Measurements from ENCODE around the gene TMEM86B.

TMEM86B gene

DNA sequence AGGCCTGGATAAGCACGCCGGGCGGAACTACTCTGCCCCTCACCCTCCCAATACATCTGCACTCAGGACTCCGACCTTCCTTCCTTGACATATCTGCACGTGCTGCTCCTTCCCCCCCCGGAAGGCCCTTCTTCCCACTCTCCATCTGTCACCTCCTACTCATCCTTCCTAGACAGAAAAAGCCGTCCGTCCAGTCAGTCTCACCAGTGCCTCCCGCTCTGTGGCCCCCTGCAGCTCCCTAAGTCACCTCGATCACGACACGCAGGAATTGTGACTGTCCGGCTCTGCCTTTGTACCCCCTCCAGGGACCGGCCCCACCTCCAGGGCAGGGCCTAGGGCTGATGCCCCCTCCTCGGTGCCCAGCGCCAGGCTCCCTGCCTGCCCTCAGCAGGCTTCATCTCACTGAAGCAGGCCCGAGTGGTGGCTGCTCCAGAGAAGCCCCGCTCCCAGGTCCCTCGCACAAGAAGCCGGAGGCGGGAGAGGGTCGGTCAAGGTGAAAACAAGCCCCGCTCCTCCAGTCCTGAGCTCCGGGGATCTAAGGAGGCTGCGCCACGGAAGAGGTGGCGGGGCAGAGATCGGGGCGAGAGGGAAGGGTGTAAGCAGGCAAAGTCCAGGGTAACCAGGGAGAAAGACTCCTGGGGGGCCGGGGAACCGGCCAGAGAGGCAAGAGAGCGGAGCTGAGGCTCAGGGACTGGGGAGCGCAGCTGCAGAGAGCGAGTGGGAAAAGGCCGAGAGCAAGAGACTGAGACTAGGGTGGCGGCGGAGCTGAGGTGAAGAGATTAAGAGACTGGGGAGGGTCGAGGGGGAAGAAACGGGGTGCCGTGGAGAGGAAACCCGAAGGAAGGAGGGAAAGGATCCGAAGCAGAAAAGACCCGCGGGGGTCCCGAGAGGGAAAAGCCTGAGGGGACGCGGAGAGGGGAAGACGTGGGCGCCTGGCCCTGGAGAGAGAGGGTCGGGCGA, 29.2 kb upstream of the TMEM86B start:
- DNase-seq (ENCODE audit: low read depth), result no peak

DNA sequence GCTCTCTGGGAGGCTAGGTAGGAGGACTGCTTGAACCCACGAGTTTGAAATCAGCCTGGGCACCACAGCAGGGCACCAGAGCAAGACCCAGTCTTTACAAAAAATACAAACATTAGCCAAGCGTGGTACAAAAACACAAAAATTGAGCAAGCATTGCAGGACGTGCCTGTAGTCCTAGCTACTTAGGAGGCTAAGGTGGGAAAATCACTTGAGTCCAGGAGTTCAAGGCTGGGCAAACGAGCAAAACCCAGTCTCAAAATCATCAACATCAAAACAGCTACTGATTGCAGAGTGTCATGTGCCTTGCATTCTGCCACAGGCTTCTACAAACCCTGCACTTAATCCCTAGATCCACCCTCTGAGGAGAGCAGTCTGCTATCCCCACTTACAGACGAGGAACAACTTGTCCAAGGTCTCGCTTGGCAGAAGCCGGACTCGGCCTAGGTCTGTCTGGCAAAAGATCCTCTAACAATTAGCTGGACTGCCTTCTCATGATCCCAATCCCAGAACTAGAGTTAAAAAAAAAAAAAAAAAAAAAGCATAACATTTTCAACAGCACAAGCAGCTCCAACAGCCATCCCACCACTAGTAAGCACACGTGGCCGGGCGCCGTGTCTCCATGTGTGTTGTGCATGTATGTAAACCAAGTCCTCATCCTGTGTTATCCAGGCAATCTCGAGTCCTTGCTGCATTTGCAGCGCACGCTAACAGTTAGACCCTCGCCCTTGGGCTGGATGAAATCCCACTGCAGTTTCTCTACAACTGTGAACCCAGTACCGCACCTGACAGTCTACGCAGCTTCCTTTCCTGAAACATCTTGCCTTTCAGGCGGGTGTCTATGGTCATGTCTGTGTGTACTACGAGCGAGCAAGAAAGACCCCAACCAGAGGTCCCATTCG, 28.2 kb upstream of the TMEM86B start:
- no peak for DNase-seq (ENCODE audit: low read depth)

DNA sequence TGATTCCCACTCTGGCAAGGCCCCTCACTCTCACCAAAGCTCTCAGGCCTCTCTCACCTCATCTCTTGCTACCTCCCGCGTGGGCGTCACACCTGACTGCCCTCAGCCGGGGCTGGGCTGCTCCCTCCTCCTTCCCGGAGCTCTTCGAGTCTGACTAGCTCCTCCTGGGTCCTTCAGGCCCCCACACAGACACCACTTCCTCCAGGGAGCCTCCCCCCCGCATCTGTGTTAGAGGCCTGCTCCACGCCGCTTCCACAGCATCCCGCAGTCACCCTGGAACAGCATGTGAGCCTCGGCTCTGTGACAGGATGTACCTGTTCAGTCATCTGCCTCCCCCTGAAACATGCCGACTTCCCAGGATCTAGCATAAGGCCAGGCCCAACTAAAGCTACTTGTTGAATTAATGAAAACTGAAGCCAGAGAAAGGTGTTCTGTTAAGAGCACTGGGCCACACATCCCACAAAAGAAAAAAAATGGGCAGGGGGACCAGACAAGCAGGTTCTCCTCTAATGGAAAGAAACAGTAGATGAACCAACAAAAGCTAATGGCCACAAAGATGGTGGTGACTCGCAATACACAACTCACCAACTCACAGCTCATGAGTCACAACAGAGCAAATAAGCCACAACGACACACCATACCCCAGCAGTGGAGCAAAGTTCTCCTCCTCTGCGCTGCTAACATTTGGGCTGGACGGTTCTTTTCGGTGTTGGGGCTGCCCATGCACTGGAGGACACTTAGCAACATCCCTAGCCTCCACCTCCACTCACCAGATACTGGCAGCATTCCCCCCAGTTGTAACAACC, 27.3 kb upstream of the TMEM86B start:
- no peak for DNase-seq (ENCODE audit: low read depth)

DNA sequence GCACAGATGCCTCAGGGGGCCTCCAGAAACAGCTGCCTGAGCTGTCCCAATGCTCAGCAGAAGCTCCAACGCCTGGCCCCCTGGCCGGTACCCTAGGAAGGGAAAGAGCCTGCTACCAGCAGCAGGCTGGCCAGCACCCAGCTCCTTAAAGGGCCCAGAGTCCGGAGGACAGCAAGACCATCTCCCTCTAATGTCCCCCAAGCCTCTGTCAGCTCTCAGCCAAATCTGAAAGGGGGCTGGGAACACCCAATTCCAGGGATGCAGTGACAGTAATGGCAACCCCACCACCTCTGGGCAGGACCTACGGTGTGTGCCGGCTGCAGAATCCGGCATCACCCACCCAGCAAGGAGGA, 26.0 kb upstream of the TMEM86B start:
- DNase-seq (ENCODE audit: low read depth), result no peak

DNA sequence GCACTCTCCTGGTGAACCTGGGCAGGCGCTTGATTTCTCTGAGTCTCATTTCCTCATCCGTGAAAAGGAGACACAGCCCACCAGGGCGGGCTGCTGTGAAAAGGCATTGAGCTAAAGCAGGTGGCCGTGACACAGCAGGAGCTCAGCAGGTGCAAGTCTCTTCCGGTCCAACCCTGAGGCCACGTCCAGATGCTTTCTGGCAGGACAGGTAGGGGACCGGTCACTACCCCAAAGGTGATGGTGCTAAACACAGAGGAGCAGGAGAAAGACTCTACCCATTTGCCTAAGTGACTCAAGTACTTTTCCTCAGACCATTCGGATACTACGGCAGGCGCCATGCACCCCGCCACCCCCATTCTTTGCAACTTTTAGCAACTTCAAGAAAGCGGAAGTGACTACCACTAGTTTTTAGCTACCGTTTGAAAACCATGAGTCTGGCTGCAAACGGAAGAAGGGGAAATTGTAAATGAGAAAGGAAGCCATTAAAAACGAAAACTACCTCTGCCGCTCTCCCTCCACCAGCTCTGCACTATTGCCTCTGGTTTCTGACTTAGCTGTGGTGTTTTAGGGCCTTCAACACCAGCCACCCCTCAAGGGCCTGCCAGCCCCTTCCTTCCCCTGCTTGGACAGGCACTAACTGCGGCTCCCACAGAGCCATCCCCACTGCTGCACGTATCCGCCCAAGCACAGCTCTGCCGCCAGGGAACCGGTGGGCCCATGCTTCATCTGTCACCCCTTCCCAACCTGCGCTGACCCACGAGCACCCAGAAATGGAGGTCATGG, 25.5 kb upstream of the TMEM86B start:
- no peak for DNase-seq (ENCODE audit: low read depth)

DNA sequence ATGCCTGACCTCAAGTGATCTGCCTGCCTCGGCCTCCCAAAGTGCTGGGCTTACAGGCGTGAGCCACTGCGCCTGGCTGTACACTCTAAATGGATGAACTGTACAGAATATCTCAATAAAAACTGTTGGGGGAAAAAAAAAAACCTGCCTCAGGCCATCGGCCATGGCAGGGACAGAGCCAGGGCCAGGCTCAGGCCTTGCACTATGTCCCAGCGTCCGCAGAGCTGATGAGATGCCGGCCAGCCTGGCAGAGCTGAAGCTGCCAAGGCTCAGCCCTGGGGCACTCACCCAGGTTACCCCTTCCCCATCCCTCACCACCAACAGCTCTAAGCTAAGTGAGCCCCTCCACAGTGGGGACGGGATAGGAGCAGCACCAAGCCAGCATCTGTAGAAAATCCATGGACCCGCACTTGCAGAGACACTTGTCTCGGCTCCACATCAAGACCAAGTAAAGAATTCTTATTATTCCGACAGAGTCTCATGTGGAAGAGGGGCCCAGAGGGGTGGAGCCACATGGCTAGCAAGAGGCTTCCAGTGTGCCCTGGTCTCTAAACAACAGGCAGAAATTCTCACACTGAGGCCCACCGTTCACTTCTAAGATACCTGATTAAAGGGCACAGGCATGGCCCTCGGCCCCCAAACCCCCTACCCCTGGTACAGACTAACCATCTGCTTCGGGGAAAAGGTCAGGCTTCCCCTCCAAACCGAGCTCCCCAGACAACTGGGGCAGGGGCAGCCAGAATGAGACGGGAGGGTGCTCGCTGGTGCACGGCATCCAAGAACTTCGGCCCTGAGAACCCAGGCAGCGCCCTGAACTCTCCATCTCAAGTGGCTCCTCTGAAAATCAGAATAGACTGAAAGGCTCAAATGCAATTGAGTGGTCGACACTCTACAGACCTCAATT, 24.4 kb upstream of the TMEM86B start:
- no peak for DNase-seq (ENCODE audit: low read depth)

DNA sequence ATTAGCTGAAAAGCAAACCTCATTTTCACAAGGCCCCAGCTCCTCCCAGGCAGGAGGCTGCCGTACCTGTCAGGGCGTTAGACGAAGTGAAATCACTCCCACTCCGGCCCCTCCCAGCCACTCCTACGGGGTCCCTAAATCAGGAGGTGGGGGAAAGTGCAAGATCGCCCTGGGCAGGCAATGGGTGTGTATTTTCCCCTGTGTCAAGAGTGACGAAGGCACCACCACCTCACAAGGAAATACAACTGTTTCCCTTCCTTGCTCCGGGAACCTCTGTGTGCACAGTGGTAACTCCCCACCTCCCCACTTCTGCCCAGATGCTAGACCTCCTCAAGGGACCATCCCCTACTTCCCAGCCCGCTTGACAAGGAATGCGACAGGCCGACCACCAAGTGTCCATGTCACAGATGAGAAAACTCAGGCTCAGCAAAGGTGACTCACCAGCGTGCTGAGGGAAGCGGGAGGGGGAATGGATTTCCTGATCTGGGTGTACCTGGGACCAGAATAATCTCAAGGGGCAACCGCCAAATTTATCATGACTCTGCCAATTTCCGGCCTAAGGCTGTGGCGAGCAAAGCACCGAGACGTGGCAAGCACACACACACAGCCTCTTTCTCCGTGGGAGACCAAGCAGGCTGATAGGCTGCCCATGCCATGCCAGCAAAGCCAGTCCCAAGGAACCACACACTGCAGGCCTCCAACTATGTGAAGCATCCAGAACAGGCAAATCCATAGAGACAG, 22.9 kb upstream of the TMEM86B start:
- DNase-seq (ENCODE audit: low read depth), result no peak

DNA sequence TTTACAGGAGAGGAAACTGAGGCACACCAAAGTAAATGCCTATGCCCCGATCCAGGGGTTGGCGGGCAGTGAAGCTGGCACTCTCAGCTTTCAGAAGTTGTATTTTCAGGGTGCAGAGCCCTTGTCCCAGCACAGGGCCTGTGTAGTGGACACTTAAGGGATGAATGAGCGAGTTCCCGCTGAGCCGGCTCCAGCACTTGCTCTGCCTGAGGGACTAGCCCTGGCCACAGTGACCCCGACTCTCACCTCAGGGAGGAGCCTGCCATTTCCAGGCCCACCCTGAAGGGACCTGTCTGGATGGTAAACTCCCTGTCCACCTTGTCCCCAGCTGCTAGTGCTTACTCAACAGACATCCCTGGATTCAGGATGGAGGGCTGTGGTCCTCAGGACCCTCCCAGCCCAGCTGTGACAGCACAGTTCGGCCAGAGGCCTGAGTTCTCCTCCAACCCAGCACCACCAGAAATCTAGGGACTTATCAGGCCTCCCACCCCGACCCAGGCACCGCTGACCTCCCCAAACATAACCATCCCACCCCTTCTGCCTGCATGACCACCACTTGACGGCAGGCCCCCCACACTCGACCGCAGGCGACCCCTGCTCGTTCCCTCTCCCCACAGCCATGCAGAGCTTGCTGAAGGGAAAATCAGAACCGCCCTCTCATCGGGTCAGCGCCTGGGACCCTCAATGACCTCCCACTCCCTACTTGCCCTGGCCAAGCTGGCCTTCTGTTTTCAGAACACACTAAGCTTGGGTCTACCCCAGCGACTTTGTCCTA, 21.9 kb upstream of the TMEM86B start:
- no peak for DNase-seq (ENCODE audit: low read depth)

DNA sequence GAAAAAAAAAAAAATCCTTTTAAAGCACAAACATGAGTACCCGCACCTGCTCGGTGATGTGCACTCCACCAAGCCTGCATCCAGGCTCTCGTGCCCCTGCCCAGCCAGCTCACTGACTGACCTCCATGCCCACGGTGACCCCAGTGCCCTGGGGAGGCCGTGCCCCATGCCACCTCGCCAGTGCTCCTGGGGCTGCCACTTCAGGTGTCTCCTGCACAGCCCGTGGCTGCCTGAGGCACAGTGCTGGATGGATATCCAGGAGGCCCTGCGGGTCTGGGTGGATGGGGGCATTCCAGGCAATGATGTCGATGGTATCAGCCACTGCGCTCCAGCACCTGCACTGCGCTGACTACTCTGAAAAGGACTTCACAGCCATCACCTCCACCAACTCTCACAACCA, 21.3 kb upstream of the TMEM86B start:
- DNase-seq (ENCODE audit: low read depth), result no peak

DNA sequence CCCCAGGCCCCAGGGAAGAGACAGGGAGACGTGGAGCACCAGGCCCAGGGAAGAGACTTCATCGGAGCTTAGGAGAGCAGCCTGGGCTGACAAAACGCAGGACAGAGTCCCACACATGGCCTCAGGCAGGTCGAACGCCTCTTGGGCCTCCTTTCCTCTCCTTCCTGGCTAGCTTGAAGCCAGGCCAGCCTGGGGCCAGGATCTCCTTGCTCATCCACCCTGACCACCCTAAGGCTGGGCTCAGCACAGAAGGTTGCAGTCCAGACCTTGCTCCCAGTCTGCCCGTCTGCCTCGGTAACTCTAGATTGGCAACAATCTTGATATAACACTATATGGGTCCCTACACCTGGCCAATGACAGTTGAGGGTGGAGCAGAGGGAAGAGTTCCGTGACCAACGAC, 20.1 kb upstream of the TMEM86B start:
- DNase-seq (ENCODE audit: low read depth), result no peak

DNA sequence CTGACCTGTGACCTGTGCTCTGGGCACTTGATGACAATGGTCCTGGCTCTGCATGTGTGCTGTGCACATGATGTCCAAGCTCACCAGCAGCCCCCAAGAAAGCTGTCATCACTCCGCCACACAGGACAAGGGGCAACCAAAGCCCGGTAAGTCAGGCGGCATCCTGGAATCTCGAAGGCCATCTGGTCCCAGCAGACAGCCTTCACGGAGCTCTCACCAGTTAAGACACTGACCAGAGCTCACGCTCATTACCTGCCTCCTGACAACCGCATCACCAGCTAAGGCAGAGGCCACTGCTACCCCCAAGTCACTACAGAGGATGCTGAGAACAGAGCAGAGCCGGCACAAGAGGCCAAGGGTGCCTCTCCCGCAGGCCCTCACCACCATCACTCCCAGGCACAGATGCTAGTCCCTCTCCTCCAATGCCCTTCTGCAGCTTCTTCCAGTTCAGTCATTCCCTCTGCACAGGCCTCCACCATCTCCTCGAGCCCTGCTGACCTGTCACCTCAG, 19.7 kb upstream of the TMEM86B start:
- no peak for DNase-seq (ENCODE audit: low read depth)

DNA sequence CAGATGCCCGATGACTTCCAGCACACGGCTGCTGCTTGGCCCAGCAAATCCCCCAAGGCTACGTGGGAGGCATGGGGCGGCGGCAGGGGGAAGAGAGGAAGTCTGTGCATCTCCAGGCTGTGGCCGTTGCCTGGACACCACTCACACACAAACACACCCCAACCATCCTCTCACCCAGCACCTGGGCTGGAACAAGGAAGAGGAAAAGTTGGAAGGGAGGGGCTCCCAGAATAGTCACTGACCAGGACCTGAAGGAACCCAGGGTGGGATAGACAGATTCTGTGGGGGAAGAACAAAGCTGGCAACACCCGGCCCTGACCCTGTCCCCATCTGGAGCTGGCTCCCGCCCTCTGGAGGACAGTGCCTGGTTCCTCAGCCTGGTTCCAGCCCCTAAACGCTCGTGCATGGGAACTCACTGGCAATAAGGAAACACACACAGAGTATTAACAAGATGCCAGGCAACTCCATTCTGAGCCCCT, 19.1 kb upstream of the TMEM86B start:
- DNase-seq (ENCODE audit: low read depth), result no peak

DNA sequence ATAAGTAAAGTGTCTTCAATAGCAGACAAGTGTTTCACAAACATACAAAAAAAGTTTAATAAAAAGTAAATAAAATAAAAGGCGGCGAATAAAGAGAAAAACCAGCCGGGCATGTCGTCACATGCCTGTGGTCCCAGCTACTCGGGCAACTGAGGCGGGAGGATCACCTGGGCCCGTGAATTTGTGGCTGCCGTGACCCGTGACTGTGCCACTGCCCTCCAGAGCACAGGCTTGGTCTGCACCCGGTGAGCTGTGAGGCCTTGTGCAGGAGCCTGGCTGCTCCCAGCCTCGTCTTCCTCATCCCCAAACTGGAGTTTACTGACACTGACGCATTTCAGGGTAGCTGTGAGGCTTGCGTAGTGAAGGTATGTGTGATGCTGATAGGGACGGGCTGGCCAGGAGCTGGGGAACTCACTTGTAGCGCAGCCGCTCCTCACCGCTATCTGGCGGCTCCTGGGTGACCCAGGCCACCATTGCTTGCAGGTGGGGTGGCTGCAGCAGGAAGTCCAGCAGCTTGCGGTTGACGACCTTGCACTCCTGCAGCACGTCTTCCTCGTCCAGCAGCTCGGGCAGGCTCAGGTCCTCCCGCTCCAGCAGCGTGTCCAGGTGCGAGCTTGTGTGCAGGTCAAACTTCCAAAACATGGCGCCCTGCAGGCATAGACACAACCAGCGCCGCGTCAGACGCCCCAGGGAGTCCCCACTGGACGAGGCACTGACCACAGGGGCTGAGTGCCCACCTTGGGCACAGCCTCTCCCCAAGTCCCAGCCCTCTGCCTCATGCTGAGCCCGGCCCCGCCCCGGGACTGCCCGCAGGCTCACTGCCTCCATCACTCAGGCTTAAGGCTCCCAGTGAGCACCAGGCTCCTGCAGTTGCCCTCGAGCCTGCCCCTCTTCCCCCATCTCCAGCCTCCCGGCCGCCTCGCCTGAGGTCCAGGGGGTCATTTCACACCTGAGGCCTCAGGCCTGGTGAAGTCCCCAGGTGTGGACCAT, 18.2 kb upstream of the TMEM86B start:
- no peak for DNase-seq (ENCODE audit: low read depth)

DNA sequence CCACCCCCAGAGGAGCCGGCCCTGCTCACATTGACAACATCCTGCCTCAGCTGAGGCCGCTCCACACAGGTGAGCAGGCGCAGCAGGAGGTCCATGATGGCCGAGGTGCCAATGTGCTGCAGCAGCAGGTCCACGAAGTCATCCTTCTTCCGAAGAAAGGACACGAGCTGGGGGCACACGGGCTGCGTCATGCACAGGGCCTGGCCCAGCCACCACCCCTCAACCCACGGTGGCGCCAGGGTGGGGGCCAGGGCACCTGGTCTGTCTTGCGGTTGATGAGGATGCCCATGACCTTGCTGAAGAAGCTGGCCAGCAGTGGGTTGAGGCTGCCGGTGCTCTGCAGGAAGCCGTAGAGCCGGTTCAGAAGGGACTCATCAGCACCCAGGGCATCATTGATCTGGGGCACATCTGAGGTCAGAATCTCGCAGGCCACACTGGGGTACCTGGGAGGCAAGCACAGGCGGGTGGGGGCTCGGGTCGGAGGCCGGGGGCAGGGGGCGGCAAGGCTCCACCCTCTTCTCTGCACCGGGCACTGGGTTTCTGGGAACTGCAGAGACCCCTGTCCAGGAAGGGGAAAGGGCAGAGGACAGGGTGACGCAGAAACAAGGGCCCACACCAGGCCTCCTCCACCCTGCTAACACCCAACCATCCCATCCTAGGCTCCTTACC, 16.8 kb upstream of the TMEM86B start:
- DNase-seq (ENCODE audit: low read depth), result no peak

DNA sequence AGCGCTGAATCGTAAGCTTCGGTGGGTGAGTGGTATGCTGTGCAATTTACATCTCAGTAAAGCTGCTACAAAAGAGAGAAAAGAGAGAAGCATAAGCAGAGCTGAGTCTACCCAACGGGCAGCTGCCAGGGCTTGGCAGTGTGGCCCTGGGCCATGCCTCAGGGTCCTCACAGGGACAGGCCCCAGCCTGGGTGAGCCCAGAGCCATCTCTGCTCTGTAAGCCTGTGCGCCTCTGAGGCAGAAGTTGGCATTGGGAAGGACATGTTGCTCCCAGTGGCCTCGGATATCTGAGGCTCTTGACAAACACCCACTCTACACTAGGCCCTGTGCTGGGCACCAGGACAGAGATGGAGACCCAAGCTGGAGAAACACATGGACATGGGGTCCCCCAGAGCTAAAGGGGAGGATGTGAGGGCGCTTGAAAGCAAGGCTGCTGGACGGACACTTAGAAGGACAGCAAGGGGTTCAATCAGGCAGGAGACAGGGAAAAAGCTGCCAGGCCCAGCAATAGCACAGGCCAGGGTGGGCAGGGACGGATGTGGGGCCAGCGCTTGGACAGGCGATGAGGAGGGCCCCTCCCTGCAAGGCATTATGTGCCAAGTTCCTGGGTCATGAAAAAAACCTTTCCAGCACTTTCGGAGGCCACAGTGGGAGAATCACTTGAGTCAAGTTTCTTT, 15.6 kb upstream of the TMEM86B start:
- no peak for DNase-seq (ENCODE audit: low read depth)

DNA sequence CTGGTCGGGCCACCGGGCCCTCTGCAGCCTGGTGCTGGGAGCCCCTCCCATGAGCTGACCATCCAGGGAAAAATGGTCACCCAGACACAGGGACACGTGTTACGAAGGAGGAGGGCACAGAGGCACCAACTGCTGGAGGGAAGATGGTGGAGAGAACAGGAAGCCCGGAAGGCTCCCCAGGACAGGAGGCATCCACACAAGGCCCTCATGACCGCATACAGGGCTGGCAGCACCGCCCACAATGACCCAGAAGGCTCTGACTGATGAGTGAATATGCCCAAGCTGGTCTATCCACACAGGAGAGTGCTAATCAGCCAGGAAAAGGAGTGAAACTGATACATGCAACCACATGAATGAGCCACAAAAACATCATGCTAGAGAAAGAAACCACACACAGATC, 14.0 kb upstream of the TMEM86B start:
- DNase-seq (ENCODE audit: low read depth), result no peak
